ENCODE results near the gene FOXA1. TPM values are rescaled to one million over a fixed set of nuclear protein-coding genes. Genes with fewer than 3 reads are reported as not detected.
"Not testable (repeated sequence)": the region's sequence is repeated elsewhere in the genome, so short reads cannot be mapped to it uniquely, and the experiment has no call there.

The FOXA1 gene
- total RNA-seq, 1 experiment from 2014 or later: 5.3 TPM

DNA sequence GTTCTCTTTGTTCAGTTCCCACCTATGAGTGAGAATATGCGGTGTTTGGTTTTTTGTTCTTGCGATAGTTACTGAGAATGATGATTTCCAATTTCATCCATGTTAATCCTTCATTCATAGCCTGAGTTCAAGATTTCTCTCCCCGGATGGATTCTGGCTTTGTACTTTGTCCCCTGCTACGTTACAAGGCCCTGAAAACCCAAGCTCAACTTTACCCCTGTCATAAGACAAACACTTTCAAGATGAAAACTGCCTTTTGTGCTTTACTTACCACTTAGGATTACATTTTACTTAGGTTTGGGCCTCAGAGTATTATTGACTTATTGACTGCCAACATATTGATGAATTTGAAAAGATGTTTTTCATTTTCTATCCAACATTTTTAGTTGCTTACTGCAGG, 36.3 kb downstream of the FOXA1 start:
- no peak for DNase-seq (ENCODE audit: low spot score)

DNA sequence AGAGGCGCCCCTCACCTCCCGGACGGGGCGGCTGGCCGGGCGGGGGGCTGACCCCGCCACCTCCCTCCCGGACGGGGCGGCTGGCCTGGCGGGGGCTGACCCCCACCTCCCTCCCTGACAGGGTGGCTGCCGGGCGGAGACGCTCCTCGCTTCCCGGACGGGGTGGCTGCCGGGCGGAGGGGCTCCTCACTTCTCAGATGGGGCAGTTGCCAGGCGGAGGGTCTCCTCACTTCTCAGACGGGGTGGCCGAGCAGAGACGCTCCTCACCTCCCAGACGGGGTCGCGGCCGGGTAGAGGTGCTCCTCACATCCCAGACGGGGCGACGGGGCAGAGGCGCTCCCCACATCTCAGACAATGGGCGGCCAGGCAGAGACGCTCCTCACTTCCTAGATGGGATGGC, 39.5 kb downstream of the FOXA1 start:
- DNase-seq (ENCODE audit: low spot score): not testable (repeated sequence)

DNA sequence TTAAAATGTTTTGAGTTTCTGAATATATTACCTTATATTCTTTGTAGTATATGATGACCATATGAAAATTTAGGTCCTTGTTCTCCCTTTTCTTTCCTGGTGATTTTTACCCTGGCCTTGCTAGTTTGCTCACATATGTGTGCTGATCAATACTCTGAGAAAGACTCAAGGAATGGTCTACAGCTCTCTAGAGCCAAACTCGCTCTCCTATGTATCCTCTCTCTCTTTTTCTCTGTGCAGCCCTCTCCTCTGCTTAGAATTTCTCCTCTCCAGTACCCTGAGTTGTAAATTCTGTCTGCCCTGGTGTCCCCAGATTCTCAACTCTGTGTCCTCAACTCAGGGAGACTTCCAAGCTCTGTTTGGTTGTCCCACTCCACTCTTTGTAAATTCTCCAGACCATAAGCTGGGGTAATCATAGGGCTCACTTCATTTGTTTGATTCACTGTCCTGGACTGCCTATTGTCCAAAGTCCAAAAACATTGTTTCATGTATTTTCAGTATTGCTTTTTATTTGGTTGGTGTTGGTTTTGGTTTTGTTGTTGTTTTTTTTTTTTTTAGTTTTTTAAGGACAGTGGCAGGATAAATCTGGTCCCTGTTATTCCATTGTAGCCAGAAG, 41.0 kb downstream of the FOXA1 start:
- DNase-seq (ENCODE audit: low spot score): no peak

GRCh38 chr14:37551119-37551518, 43.9 kb downstream of the FOXA1 start:
- DNase-seq (ENCODE audit: low spot score): no peak

DNA sequence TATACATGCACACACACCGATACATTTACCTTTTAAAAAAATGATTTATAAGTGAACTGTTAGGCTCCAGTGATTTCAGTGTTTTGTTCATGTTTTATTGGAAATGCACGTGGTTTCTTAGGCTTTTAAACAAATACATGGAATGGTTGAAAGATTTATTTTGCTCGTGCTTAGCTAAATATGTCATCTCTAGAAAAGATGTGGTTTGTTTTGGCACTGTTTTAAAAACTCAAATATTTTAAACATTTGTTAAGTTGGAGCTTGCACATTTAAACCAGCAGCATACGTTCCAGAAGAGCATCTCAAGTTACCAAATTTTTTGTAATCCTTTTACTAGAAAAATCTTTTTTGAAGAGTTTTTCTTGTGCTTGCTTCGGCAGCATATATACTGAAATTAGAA, 44.5 kb downstream of the FOXA1 start:
- DNase-seq (ENCODE audit: low spot score): peak; percentile 48

GRCh38 chr14:37546621-37547447, 48.2 kb downstream of the FOXA1 start:
- DNase-seq (ENCODE audit: low spot score): peak; percentile 68

DNA sequence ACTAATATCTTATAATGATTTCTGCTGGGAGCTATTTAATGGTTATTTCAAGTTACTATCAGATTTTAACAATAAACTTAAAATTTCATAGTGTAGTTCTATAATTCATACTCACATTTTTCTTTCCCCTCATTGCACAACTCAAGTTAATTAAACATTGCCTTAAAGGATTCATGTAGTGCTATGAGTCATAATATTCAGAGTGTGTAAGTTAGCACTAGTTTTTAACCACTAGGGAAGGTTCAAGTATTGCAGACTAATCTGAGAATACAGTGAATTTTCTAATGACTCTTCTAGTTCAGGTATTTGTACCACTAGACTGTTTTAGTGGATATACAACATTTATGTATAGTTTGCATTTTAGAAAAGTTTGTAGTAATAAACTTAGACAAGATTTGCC, 49.9 kb downstream of the FOXA1 start:
- no peak for DNase-seq (ENCODE audit: low spot score)

- no peak for DNase-seq (ENCODE audit: low spot score)
Observed at GRCh38 chr14:37544407-37544806, 50.6 kb downstream of the FOXA1 start.

GRCh38 chr14:37539992-37540391, 55.1 kb downstream of the FOXA1 start:
- DNase-seq (ENCODE audit: low spot score): no peak

Other genes starting within 250 kb of the FOXA1 start
- 0.02 and 0.29 TPM in 2 replicates for gene TTC6, start 380 bp upstream of the FOXA1 start, total RNA-seq (2014; rRNA removed; shearing (Covaris generic))